NB4 (cell line): ENCODE data around the gene CCDC85C.

ENCODE experiments used
- DNase-seq: peaks from one replicate; pipeline ENCODE4 v3.0.0; 2010; ENCODE audit warnings: low read depth
- H3K4me3 ChIP-seq: one replicate; pipeline ENCODE4 v1.5.1; 2011; ENCODE audit warnings: mild to moderate bottlenecking, low read depth, low read length, moderate library complexity
- MAX ChIP-seq: IDR thresholded peaks from 2 replicates; pipeline ENCODE4 v1.6.1; 2011; ENCODE audit warnings: low read depth, low read length
- MYC ChIP-seq: IDR thresholded peaks from 2 replicates; pipeline ENCODE4 v1.6.1; 2011; ENCODE audit warnings: low read depth, low read length
- POLR2A ChIP-seq: IDR thresholded peaks from 2 replicates; pipeline ENCODE4 v1.6.1; 2011; ENCODE audit warnings: mild to moderate bottlenecking; ENCODE audit not compliant: insufficient read length; ENCODE audit errors: extremely low read depth
- TF ChIP-seq, protein P1 (sequence below): IDR thresholded peaks from one replicate; pipeline ENCODE4 v1.5.1; 2012; ENCODE audit warnings: low read depth, low read length

CCDC85C gene

DNA sequence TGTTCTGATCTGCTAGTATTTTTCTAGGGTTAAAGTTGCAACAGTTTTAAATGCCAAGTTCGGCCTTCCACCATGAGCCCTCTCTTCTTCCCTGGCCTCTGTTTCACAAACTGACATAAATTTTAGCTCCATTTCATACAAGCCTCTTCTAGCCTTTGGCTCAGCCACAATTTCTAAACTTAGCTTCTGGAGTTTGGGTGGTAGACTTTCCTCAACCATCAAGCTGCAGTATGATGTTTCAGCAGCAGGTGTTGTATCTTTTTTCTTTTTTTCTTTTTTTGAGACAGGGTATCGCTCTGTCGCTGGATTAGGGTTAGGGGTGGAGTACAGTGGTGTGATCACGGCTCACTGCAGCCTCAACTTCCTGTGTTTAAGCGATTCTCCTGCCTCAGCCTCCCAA, 152.8 kb downstream of the CCDC85C start:
- H3K4me3 ChIP-seq: no peak overlapping the region
- TF ChIP-seq MYC: no peak
- no peak for DNase-seq

GRCh38 chr14:99450266-99450665, 153.7 kb downstream of the CCDC85C start:
- TF ChIP-seq, protein P1, sequence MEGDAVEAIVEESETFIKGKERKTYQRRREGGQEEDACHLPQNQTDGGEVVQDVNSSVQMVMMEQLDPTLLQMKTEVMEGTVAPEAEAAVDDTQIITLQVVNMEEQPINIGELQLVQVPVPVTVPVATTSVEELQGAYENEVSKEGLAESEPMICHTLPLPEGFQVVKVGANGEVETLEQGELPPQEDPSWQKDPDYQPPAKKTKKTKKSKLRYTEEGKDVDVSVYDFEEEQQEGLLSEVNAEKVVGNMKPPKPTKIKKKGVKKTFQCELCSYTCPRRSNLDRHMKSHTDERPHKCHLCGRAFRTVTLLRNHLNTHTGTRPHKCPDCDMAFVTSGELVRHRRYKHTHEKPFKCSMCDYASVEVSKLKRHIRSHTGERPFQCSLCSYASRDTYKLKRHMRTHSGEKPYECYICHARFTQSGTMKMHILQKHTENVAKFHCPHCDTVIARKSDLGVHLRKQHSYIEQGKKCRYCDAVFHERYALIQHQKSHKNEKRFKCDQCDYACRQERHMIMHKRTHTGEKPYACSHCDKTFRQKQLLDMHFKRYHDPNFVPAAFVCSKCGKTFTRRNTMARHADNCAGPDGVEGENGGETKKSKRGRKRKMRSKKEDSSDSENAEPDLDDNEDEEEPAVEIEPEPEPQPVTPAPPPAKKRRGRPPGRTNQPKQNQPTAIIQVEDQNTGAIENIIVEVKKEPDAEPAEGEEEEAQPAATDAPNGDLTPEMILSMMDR: no peak
- TF ChIP-seq MYC (no peak), MAX (no peak), POLR2A (no peak)
- DNase-seq: no peak
- H3K4me3 ChIP-seq: no peak overlapping the region
